Measurements from ENCODE around the gene GRK1. TPM values are rescaled to one million over a fixed set of nuclear protein-coding genes. Genes with fewer than 3 reads are reported as not detected.

Gene GRK1
- total and polyA plus RNA-seq, 2 of the 8 experiments (the other 6 are each of a cell fraction or from before 2014, with no cell fraction given): 0.12 TPM; not detected in 1

DNA sequence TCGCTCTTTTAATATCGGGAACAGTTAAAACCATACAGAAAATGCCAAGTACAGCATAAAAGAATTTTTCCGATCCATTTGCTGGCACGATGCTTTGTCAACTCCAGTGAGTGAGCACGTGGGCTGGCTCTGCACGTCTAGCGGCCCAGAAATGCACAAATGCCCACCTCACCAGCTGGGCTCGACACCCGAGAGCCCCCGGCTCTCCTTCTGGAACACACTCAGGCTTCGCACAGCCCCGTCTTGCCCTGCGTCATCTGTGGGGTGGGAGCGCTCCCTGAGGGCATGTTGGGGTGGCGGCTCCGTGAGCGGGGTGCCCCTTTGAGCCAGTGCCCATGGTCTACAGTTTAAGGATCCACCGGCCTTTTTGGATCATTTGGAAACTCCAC is 33.5 kb upstream of the GRK1 start:
- H3K4ac ChIP-seq (replicated peaks; ENCODE audit: insufficient read length, low read depth, low read length): no peak overlapping the region
- ChIA-PET CTCF (ENCODE audit: partially characterized antibody) (no interaction called here), POLR2A (ENCODE audit: partially characterized antibody) (no interaction called here)
- no peaks in the 10 kb centered on the region for H3K27me3 ChIP-seq (replicated peaks in 1 of 4; ENCODE audit: control insufficient read depth in 3 of 4, extremely low read depth in 1 of 4, insufficient read depth in 3 of 4, low read length in 3 of 4)
- no peak overlapping the region for H3K56ac ChIP-seq (replicated peaks; ENCODE audit: insufficient read length, low read depth, low read length)
- no peak overlapping the region for H2BK120ac ChIP-seq (replicated peaks; ENCODE audit: low read depth, low read length)
- DNase-seq (ENCODE audit: low read depth in 1 of 2, low spot score in 2 of 2) (no peak), FAIRE-seq (no peak)
- H3K4me1 ChIP-seq (replicated peaks in 1 of 4; ENCODE audit: control insufficient read depth in 3 of 4, insufficient read depth in 4 of 4, low read length in 3 of 4): no peaks in the 10 kb centered on the region
- no peak overlapping the region for H4K5ac ChIP-seq (ENCODE audit: insufficient read length, low read depth, low read length)
- H3K23me2 ChIP-seq (ENCODE audit: low read depth, low read length): no peaks in the 10 kb centered on the region
- peaks cover 0 to 3% of the 10 kb centered on the region in 2 experiments; a peak in 1 of 4 replicates for H3K9me3 ChIP-seq (ENCODE audit: insufficient read depth in 2 of 2, low read depth in 1 of 2, low read length in 1 of 2)
- H3K36me3 ChIP-seq (ENCODE audit: control insufficient read depth in 2 of 4, insufficient read depth in 4 of 4, low read length in 3 of 4): peaks cover 6 to 53% (median 41%) of the 10 kb centered on the region in 4 experiments; a peak in 7 of 8 replicates
- H3K14ac ChIP-seq (ENCODE audit: insufficient read length): no peak overlapping the region
- H2AK5ac ChIP-seq (ENCODE audit: low read depth, low read length): no peak overlapping the region
- no peak overlapping the region for H2AFZ ChIP-seq (ENCODE audit: low read length)
- no peak overlapping the region for H3K9ac ChIP-seq (replicated peaks in 1 of 4; ENCODE audit: extremely low read depth in 1 of 4, low read depth in 3 of 4, low read length in 3 of 4)
- H2BK15ac ChIP-seq (ENCODE audit: low read length): no peak overlapping the region
- H4K8ac ChIP-seq (ENCODE audit: extremely low read depth, insufficient read depth, low read length): no peak overlapping the region
- H3K4me2 ChIP-seq (ENCODE audit: insufficient read depth in 1 of 2, low read depth in 2 of 2, low read length in 2 of 2): no peak overlapping the region
- H2BK12ac ChIP-seq (ENCODE audit: low read depth, low read length): no peak overlapping the region
- no peak overlapping the region for H2BK20ac ChIP-seq (ENCODE audit: low read length)
- peaks cover 8 to 19% of the 10 kb centered on the region in 2 experiments for H4K20me1 ChIP-seq (replicated peaks in 1 of 2; ENCODE audit: control insufficient read depth in 1 of 2, insufficient read depth in 2 of 2, low read length in 2 of 2)
- H3K79me1 ChIP-seq (ENCODE audit: low read depth, low read length): peaks cover 9% of the 10 kb centered on the region
- 95% methylated on average over 16 of the region's 18 CpGs; no CpG with 5 or more reads in 1 of the 2 experiments for WGBS, 2 experiments (ENCODE audit: extremely low coverage in 1 of 2, insufficient coverage in 1 of 2, insufficient read length in 1 of 2, insufficient replicate concordance in 2 of 2, low coverage in 1 of 2, low lambda C conversion rate in 2 of 2, missing lambda C conversion rate in 1 of 2)
- no peak overlapping the region for H3K18ac ChIP-seq (ENCODE audit: extremely low read depth, low read length)
- H2BK5ac ChIP-seq (ENCODE audit: low read depth, low read length): no peak overlapping the region
- H3K4me3 ChIP-seq (ENCODE audit: extremely low read depth in 1 of 4, insufficient read depth in 2 of 4, low read depth in 3 of 4, low read length in 4 of 4): no peak overlapping the region
- H3K27ac ChIP-seq (ENCODE audit: low read depth, low read length): no peak overlapping the region
- H3K79me2 ChIP-seq (ENCODE audit: control insufficient read depth in 1 of 2, insufficient read depth in 2 of 2, low read length in 2 of 2): peaks cover 0 to 7% of the 10 kb centered on the region in 2 experiments; a peak in 2 of 4 replicates
- H4K91ac ChIP-seq (replicated peaks; ENCODE audit: insufficient read length, low read length): no peak overlapping the region
- H3K23ac ChIP-seq (ENCODE audit: insufficient read length): no peak overlapping the region
- TF ChIP-seq EZH2 (IDR thresholded peaks at IDR 0.05; ENCODE audit: low read depth, low read length, severe bottlenecking) (no peak), CHD2 (IDR thresholded peaks at IDR 0.05; ENCODE audit: low read length) (no peak), CEBPB (IDR thresholded peaks at IDR 0.05; ENCODE audit: low read depth, low read length) (no peak), NANOG (IDR thresholded peaks at IDR 0.05; ENCODE audit: insufficient read depth, low read depth, low read length, poor library complexity, severe bottlenecking) (no peak), GTF2F1 (IDR thresholded peaks at IDR 0.05; ENCODE audit: borderline replicate concordance, low read depth, low read length) (no peak), SUZ12 (IDR thresholded peaks at IDR 0.05; ENCODE audit: low read length) (no peak), TCF12 (IDR thresholded peaks at IDR 0.05; ENCODE audit: low read depth, low read length) (no peak), SIN3A (conservative IDR thresholded peaks at IDR 0.05 in 1 of 2, IDR thresholded peaks at IDR 0.05 in 1 of 2; ENCODE audit: low read depth in 1 of 2, low read length in 2 of 2) (no peak), SP4 (IDR thresholded peaks at IDR 0.05; ENCODE audit: low read length) (no peak), SAP30 (IDR thresholded peaks at IDR 0.05; ENCODE audit: insufficient read depth, insufficient replicate concordance, low read length) (no peak), HDAC6 (IDR thresholded peaks at IDR 0.05; ENCODE audit: low read depth, low read length) (no peak), JUND (IDR thresholded peaks at IDR 0.05; ENCODE audit: low read length) (no peak), USF2 (IDR thresholded peaks at IDR 0.05; ENCODE audit: low read length) (no peak), SP1 (IDR thresholded peaks at IDR 0.05; ENCODE audit: low read depth, low read length) (no peak)
